HTERT RPE-1 (cell line): ENCODE measurements around the gene VEPH1.

Source experiments
- in situ Hi-C: fragments of 300-500 bp; cut with MboI; formaldehyde crosslinking; loops from 4 replicates; pipeline ENCODE4 v1.14.3; 2020; ENCODE audit warnings: low sequenced_read_pairs

Gene VEPH1

DNA sequence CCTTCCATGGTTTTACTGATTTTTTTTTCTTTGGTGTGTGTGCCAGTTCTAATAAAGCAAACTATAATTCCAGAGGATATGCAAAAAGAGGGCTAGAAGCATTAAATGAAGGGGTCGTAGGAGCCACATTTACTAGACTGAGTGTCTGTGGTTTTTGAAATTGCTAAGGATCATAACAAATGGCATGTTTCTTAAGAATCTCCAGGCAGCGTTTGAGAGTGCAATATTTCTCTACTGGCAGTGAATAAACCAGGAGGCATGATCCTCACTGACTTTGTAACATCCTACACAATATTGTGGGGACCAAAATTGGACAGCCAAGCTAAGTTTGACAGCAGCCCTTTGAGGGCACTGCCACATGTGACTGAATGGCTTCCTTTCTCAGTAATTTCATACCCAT lies 227.4 kb downstream of the VEPH1 start:
- in situ Hi-C loops = no loop called here

DNA sequence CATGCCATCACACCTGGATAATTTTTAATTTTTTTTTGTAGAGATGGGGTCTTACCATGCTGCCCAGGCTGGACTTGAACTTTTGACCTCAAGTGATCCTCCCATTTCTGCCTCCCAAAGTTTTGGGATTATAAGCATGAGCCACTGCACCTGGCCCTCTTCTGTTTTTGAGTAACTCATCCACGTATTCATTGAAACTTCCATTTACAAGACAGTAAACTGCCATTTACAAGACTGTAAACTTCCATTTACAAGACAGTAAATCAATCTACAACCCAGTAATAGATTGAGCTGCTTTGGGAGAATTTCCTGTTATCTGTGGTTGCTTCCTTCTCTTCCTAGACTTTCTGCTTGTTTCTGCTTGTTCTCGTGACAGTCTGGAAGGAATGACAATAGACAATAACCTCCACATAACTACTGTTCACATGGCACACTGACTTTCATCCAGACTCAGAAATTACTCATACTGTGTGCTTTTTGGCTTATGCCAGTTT lies 228.5 kb downstream of the VEPH1 start:
- in situ Hi-C loops = no loop called here

GRCh38 chr3:157271283-157271882 lies 231.8 kb downstream of the VEPH1 start:
- in situ Hi-C loops = no loop called here

DNA sequence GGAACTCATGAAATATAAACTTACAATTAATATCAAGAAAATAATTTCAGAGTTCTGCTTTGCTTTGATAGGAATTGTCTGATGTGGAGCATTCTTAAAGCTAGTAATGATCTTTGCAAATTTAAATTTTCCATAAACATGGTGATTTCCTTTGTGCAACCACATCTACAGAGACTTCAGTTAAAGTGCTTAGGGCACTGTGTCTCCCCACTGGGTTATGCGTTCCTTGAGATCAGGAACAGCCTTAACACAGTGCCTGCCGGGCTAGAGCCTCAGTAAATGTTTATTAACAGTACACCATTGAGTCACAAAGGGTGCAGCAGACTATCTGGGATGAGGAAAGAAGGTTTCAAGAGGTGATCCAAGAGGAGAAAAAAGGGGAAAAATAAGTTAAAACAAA lies 235.2 kb downstream of the VEPH1 start:
- in situ Hi-C loops = no loop called here

DNA sequence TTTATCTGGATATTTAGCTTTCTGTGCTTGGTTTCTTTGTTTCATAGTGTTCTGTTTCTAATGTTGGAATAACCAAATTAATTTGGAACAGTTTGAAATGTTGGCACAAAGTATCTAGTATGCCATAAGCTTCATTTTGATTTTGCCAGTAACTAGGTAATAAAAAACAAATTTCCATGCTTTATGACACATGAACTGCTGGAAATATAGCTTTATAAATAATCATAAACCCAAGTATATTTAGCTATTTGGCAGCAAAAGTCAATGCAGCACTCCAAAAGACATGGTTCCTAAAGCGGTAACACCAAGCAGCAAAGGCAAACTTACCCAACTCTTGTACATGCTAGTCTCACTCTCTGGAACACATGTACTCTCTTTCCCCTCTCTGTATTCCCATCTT lies 237.3 kb downstream of the VEPH1 start:
- in situ Hi-C loops = no loop called here

DNA sequence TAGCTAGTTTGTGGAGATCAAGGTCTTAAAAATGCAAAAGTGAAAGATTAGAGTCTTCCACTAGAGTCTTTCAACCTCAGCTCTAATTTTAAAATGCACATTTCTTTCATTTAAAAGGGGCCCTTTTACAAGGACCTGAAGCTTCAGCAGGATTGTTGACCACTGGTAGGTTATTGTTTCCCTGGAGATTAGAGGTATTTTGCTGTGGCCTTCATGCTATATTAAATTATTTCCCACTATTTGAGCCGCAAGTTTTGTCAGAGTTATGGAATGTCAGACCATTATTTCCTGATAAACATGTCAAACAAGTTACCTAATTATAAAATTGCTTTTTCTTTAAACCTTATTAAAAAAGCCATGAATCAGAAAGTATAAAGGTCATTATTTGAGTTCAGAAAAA lies 240.2 kb downstream of the VEPH1 start:
- in situ Hi-C loops = no loop called here

DNA sequence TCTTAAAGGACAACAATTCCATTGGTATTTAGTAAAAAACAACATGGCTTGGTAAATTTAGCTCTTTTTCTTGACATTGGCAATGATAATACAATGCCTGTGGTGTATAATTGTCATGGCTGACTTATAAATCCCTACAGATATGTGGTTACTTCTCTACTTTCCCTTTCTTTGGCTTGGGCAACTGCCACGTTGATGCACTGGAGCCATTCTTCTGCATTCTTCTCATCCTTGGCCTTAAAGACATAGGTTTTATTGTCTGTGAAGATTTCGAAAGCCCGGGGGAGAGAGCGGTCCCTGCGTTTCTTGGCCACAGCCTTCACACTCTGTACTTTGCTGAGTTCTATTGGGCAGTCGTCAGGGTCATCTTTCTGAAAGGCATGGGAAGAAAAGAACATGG lies 242.2 kb downstream of the VEPH1 start:
- in situ Hi-C loops = no loop called here

DNA sequence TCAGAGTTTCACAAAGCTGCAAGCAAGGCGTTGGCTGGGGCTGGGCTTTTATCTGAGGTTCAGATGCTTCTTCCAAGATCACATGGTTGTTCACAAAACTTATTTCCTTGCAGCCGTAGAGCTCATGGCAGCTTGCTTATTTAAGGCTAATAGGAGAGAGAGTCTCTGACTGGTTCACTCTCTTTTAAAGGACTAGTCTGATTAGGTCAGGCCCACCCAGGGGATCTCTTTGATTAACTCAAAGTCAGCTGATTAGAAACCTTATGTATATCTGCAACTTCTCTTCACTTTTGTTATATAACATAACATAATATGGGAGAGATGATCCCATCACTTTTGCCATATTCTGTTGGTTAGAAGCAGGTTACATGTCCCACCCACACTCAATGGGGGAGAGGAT lies 243.4 kb downstream of the VEPH1 start:
- in situ Hi-C loops = no loop called here

DNA sequence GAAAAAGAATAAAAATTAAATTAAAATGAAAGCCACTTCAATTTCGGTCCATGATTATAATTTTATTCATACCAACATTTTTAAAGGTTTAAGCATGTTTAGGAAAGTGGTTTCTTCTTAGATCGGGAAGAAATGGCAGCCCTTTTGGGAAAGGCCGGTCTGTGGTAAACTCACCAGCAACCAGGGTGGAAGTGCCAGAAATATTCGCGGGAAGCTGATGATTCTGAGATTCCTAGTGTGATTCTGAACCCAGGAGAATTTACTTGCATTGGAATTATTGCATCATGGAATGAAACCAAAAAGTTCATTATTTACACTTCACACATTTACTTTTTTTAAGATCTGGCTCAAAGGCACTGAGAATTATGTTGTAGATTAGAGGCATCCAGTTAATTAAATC lies 246.1 kb downstream of the VEPH1 start:
- in situ Hi-C loops = no loop called here

DNA sequence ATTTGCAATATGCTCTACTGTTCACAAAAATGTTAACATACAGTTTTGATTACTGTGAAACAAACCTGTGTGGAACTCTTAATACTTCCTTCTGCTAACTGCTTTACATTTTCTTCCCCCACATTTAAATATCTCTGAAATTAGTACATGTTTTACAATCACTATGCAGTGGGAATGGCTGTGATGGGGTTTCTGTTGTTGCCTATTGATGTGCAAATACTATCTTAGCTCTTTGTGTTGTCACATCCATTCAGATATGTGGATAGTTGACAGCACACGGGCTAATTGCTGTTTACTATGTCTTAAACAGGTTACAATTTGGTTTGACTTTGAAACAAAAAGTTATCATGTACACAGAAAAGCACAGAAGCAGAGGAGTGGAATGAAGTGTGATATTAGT lies 247.4 kb downstream of the VEPH1 start:
- in situ Hi-C loops = no loop called here

DNA sequence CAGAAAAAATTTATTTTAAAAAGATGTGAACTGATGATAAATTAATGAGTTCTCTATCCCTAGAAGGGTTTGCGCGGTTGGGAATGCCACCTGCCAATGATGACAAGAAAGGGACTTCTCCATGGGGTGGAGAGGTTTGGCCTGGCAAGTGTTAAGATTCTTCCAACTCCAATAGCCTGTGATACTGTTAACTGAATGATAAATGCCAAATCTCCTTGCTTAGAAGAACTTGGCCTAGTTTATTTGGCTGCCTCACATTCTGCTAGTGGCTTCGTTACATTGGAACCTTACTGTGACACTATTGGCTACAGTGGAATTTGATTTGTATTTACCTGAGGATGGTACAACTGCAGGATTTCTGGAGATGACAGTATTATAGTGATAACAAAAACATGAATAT lies 251.5 kb downstream of the VEPH1 start:
- in situ Hi-C loops = no loop called here

DNA sequence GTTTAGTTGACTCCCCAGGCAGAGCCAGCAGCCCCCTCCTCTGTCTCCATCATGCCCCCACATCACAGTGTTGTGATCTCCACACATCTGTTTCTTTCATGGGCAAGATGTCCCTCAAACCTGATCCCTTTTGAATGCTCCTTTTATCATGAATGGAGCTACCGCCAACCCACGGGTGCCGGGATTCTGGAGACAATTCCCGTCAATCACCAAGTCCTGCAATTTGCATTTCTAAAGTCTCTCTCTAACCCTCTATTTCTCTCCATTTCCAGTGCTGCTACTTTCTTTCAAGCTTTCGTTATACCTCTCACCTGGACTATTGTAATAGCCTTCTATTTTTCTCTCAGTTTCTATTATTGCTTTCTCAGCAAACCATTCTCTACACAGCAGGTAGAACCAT lies 253.6 kb downstream of the VEPH1 start:
- in situ Hi-C loops = no loop called here

DNA sequence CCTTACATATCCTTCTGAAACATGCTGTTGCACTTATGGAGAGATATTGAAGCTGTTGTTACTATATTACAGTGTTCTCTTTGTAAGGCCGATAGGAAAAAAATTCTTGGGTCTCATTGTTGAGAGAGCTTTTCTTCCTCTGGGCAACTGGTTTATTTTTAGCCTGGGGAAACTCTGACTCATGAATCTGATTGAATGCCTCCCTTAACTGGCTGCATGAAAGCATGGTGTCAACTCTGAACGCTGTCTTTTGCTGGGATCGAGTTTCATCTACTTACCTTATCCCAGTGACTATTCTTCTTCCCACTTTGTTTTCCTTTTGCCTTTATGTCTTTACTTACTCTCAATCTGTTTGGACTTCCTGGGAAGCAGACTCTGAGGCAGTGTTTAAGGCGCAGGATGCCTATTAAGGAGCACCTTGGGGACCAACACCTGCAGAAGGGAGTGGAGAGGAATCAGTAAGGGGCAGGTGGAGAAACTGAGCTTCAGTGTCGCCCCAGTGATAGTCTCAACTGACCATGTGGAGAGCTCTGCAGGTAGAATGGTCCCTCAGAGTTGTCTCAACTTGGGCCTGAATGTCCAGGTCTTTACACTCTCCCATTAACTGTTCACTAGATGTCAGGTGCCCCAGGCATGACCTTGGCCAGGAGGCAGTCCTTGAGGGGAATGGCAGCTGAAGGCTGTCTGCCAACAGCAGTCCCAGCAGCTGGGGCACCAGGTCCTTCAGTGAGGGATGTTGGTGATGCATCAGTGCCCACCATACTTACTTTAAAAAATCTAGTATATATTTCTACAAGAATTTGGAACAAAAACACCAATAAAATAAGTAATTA lies 254.4 kb downstream of the VEPH1 start:
- in situ Hi-C loops = no loop called here

- in situ Hi-C loops = no loop called here
Measured at GRCh38 chr3:157247391-157247790, 255.8 kb downstream of the VEPH1 start.

- in situ Hi-C loops = no loop called here
Measured at GRCh38 chr3:157242836-157243235, 260.4 kb downstream of the VEPH1 start.

GRCh38 chr3:157241599-157241998 lies 261.6 kb downstream of the VEPH1 start:
- in situ Hi-C loops = no loop called here

DNA sequence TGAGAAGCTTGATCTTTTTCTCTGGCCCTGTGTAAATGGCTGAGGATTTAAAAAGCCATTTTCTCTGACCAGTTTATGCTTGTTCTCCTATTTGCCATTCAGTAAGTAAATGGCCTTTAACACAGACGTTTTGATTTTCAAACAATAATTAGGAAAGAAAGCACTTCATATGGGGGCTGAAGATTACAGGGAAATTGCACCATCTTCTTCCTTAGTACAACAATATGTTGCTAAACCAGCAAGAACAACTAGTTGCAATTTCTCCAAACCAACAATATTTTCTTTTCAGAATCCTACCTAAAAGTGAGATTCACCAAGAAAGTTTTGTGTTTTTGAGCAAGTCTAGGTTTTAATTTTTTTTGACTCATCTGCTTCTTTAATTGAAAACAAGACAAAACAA lies 262.8 kb downstream of the VEPH1 start:
- in situ Hi-C loops = no loop called here

GRCh38 chr3:157239082-157239704 lies 264.0 kb downstream of the VEPH1 start:
- in situ Hi-C loops = no loop called here

- in situ Hi-C loops = no loop called here
Measured at GRCh38 chr3:157238457-157238856, 264.8 kb downstream of the VEPH1 start.

GRCh38 chr3:157237886-157238285 lies 265.3 kb downstream of the VEPH1 start:
- in situ Hi-C loops = no loop called here

GRCh38 chr3:157235291-157235690 lies 267.9 kb downstream of the VEPH1 start:
- in situ Hi-C loops = no loop called here

DNA sequence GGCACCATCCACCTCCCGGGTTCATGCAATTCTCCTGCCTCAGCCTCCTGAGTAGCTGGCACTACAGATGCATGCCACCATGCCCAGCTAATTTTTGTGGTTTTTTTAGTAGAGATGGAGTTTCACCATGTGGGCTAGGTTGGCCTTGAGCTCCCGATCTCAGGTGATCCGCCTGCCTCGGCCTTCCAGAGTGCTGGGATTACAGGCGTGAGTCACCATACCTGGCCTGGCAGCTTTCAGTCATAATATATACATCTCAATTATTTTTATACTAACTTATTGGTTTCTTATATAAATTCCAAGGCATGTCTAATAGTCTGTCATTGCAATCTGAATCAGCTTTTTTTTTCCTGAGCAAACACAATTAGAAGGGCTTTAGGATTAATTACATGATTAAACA lies 269.3 kb downstream of the VEPH1 start:
- in situ Hi-C loops = no loop called here
